Central memory CD4-positive, alpha-beta T cell (primary cell): ENCODE data around the gene PSMD11.
"Not testable (repeated sequence)": the region's sequence is repeated elsewhere in the genome, so short reads cannot be mapped to it uniquely, and the experiment has no call there.

Experiments used
- DNase-seq: peaks from one replicate; pipeline ENCODE4 v3.0.0; 2022
- total RNA-seq, 3 experiments: gene quantifications; one replicate each; lab custom pipeline; 2026; lab: John Stamatoyannopoulos, UW

The PSMD11 gene
- total RNA-seq, result 76.0 to 340 (median 90.1) reads per million in 3 experiments

DNA sequence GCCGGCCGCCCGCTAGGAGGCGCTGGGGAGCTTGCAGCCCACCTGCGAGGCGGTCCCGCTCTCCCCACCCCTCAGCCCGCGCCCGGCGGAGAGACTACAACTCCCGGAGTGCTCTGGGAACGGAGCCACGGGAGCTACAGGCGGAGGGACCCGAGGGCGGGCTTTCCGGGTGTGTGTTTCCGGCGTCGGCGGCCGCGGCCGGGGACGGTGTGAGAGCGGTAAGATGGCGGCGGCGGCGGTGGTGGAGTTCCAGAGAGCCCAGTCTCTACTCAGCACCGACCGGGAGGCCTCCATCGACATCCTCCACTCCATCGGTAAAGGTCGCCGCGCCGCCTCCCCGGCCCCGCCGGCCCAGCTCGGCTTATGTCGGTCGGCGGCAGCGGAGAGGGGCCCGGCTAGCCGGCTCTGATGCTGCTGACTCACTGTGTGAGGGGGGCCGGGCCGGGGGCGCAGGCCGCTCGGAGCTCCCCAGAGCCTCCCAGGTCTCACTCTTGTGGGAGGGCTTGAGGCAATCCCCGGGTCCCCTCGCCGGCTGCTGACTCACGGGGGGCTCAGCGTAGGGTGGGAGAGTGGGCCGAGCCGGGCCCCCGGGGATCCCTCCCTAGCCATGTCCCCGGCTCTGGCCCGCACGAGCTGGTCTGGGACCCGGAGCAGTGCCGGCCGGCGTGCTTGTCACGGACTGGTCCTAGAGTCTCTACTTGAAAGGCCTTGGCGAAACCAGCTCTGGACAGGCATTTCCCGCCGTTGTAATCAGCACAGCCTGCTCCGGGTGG lies at the start of gene PSMD11:
Gene PSMD11 (plus strand): TSS at position 210 of the 773 bp plus-strand sequence. CDS start 14 bp downstream, at position 224.
- DNase-seq, result peak; percentile 98

DNA sequence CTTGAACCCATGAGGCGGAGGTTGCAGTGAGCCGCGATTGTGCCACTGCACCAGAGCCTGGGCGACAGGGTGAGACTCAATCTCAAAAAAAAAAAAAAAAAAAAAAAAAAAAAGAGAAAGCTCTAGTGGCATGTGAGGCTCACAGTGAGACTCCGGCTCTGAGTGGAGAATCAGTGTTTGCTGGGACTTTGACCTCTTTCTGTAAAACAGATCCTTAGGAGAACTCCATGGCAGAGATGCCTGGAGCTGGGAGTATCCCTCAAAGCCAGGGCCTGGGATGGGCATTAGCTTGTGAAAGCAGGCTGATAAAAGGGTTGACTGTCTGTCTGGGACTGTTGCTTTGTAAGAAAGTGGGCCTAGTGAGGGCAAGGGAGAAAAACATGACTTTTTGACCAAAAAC lies 48.0 kb upstream of the PSMD11 start:
- no peak for DNase-seq

DNA sequence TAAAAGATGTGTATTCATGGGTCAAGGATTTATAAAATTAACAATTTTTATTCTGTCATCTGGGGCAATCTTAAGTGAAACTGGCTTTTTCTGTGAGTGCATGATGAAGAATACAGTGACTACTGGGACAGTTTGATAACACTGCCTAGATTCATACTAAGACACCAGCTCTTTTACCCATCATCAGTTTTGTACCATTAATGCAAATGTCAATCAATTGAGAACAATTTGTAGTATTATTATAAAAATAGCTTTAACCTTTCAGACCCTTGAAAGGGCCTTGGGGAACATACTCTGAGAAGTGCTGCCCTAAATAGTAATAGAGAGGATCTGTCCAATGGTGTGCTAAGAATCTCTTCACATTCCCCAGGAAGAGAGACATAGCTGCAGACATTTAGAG lies 45.4 kb upstream of the PSMD11 start:
- DNase-seq, result no peak

DNA sequence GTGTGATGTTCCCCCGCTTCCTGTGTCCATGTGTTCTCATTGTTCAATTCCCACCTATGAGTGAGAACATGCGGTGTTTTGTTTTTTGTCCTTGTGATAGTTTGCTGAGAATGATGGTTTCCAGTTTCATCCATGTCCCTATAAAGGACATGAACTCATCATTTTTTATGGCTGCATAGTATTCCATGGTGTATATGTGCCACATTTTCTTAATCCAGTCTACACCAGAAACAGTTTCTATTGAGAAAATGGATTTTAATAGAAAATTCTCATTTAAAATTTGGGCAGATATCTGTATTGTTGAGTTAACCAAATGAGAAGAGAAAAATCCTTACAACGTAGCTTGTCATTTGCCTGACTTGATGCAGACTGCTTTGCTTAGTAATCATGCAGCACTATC lies 34.2 kb upstream of the PSMD11 start:
- not testable (repeated sequence) for DNase-seq

DNA sequence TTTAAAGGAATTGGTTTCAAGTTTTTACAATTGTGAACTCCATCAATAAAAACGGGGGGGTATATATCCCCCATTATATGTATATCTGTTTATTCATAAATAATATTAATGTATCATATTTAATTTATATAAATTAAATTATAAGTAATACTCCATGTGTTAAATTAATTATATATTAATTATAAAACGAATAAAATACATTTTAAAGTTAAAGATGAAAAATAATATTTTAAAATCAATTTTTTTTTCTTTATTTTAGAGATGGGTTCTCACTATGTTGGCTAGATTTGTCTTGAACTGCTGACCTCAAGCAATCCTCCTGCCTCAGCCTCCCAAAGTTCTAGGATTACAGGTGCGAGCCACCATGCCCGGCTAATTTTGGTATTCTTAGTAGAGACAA lies 17.4 kb upstream of the PSMD11 start:
- DNase-seq, result no peak

DNA sequence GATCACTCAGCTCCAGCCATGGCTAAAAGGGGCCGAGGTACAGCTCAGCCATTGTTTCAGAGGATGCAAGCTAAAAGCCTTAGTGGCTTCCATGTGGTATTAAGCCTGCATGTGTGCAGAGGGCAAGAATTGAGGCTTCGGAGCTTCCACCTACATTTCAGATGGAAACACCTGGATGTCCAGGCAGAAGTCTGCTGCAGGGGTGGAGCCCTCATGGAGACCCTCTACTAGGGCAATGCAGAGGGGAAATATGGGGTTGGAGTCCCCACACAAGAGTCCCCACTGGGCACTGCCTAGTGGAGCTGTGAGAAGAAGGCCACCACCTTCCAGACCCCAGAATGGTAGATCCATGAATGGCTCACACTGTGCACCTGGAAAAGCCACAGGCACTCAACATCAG lies 14.7 kb upstream of the PSMD11 start:
- no peak for DNase-seq

DNA sequence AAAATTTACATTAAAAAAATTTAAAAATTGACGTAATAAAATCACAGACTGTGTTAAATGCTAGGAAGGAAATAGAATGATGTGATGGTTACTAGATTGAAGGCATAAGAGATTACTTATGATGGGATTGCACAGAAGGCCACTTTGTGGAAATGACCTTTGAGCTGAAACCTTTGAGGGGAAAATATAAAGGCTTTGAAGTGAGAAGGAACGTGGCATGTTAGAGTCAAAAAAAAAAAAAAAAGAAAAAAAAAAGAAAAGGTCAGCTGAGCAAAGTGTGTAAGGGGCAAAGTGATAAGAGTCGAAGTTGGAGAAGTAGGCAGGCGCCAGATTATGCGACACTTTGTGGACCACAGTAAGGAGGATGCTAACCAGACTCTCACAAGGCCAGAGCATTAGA lies 3.6 kb upstream of the PSMD11 start:
- DNase-seq, result no peak

DNA sequence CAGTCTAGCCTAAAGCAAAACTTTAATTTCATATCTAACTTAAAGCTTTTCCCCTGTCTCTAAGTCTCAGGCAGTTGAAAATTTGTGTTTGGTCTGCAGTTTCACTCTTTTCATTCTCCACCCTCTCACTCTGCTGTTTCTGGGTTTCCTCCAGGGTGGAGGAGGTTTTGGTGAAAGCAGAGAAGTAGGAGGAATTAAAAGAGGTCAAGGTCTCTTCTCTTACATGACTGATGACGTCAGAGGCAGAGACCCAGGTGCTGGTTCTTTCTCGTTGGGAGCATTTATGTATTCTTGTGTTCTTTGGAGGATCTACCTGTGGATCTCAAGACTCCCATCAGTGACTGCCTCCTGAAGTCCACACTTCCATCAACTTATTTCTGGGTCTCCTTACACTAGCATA lies 2.4 kb upstream of the PSMD11 start:
- DNase-seq, result no peak

DNA sequence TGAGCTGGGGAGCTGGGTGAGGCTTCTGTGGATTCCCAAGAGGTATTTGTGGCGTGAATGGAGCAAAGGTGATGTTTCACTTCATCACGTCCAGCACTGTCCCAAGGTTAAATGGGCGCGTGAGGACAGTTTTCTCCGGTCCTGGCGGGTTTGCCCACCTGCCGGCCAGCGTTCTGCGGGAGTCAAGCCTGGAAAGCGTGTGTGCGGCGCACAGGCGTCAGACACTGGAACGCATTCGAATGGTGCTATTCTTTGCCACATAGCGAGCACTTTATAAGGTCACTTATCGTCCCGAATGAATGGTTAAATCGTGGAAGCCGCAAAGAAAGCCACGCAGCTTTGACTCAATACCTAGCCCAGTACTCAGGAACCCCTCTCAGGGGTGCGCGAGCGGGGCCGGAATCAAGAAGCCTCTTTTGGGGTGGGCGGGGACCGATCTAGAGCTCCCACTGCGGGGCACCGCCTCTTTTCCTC lies 446 bp upstream of the PSMD11 start:
- no peak for DNase-seq

DNA sequence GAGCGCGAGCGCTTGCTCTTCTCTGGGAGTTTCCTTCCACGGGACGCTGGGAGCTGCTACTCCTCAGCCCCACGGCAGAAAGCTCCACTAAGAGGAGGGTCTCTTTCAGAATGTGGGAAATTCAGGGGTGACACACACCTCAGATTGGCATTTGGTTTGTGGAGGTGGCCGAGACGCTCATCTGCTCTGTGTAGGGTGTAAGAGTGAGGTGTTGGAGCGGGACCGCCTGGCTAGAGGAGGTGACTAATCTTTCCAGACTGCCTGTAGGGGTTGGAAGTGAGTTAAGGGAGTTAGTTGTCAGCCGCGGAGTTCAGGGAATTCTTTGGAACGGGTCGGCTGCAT lies 735 bp downstream of the PSMD11 start:
- DNase-seq, result no peak

DNA sequence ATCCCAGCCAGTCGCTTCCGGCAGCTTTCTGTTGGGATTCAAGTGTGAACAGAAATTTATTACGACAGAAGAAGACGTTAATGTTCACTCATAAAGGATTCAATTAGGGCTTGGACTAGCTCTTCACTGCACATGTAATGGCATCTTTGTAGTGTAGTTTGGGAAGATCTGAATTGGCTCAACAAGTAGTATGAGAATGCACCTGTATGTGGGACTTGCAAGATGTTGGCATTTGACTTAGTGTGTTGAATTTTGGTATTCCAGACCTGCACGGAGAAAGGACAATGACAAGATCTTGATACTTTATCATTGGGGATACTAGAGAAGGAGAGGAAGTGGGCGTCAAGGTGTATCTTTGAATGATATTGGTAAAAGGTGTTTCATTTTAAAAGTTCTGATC lies 1.2 kb downstream of the PSMD11 start:
- no peak for DNase-seq

DNA sequence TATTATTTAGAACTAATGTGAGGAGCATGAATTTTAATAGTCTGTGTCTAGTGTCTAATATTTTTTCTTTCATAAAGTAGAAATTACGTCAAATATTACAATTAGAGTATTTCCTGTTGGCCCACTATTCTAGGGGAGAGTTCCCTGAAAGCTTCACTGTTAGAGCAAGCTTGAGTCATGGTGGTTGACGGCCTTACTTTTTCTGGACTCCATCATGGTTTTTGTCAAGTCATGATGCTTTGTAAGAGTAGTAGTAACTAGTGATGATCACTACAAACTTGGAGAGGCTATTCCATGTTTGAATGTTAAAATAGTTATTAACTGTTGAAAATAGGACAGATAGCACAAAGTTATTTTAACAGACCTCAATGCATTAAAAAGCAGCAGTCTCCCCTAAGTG lies 1.7 kb downstream of the PSMD11 start:
- no peak for DNase-seq

DNA sequence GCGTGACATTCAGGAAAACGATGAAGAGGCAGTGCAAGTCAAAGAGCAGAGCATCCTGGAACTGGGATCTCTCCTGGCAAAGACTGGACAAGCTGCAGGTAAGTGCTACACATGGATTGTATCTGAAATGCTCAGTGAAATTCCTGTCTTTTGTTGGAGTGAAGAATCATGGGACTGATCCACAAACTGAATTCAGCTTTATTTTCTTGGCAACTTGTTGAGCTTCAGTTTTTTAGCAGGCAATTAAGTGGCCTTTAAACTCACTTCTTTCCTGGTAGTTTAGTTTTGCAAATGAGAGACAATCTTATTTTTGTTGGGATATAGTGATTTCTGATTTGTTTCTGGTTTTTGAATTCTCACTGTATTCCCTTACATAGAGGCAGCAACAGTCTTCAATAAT lies 2.6 kb downstream of the PSMD11 start:
- DNase-seq, result no peak

DNA sequence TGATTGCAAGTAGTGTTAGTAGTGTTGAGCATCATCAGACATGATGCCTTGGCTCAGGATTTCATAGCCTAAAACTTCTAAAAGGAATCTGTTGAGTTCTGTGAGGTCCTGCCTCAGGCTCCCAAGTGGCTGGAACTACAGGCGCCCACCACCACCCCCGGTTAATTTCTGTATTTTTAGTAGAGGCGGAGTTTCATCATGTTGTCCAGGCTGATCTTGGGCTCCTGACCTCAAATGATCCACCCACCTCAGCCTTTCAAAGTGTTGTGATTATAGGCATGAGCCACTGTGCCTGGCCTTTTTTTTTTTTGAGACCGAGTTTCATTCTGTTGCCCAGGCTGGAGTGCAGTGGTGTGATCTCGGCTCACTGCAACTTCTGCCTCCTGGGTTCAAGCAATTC lies 5.7 kb downstream of the PSMD11 start:
- no peak for DNase-seq

DNA sequence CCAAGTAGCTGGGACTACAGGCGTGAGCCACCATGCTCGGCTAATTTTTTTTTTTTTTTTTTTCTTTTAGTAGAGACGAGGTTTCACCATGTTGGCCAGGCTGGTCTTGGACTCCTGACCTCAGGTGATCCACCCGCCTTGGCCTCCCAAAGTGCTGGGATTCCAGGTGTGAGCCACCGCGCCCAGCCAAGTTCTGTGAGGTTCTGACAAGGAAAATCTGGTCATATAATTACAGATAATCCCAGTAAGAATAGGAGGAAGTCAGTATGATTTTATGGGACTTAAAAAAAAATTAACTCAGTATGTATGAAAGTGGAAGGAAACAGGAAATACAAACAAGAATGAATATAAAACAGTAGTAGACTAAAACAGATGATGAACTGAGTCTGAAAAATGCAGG lies 6.1 kb downstream of the PSMD11 start:
- DNase-seq, result not testable (repeated sequence)

DNA sequence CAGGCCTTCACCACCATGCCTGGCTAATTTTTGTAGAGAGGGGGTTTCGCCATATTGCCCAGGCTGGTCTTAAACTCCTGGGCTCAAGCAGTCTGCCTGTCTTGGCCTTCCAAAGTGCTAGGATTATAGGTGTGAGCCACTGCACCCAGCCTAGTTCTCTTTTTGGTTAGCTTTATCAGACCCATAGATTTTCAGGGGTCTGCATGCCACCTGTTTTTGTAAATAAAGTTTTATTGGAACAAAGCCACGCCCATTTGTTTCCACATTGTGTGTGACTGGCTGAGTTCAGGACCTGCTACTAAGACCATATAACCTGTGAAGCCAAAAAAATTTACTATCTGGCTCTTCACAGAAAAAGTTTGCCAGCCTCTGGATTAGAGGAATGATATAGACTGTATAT lies 7.6 kb downstream of the PSMD11 start:
- DNase-seq, result no peak

DNA sequence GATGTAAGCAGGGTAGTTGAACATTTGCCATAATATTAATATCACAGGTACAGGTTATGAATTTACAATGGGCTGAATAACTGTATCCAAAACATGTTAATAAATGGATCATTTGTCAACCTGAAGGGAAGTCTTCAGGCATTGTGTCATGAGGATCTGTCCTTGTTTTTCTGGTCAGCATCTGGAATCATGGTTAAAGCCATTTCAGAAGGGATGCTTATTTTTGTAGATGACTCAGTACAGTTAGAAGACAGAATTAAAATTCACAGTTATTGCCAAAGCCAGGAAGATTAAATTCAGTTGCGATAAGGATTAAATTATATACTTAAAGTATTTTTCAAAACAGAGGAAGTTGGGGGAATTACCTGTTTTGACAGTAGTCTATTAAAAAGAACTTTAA lies 8.0 kb downstream of the PSMD11 start:
- no peak for DNase-seq

DNA sequence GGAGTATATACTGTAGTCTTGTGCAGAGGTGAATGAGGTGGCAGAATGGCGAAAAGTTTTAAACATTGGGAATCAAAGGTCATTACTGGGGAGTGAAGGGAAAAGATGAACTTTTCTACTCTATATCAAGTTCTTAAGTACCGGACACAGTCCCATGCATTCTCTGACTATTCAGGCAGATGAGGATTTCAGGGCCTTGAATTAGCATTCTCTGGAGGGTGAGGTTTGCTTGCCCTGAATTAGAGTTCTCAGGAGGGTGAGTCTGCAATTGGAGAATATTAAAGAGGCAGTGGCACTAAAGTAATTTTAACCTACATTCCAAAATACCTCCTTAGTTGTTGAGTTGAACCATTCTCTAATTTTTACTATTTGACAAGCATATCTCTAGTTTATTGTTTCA lies 9.1 kb downstream of the PSMD11 start:
- no peak for DNase-seq

DNA sequence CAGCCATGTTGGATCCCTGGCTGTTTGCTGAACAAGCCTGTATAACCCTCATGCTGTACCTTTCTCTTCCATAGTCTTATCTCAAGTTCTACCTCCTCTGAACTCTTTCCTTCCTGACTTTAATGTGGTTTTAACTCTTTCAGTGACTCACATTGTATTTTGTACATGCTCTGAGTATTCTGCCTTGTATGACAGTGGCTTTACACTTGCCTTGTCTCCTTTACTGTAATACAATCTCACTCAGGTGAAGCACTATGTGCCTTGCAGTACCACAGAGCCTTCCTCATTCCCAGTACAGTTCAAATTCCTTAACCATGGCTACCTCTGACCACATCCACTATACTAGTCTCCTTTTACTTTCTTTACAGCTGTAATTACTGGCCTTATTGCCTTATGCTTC lies 14.1 kb downstream of the PSMD11 start:
- no peak for DNase-seq

DNA sequence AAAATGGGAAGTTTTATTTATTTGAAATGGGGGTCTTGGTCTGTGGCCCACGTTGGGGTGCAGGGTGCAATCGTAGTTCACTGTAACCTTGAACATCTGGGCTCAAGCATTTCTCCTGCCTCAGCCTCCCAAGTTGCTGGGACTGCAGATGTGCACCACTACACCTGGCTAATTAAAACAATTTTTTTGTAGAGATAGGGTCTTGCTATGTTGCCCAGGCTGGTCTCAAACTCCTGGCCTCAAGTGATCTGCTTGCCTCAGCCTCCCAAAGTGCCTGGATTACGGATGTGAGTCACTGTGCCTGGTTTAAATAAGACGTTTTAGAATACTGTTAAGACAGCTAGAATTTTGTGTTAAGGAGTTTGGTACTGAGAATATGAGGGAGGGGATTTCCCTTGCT lies 15.7 kb downstream of the PSMD11 start:
- no peak for DNase-seq

DNA sequence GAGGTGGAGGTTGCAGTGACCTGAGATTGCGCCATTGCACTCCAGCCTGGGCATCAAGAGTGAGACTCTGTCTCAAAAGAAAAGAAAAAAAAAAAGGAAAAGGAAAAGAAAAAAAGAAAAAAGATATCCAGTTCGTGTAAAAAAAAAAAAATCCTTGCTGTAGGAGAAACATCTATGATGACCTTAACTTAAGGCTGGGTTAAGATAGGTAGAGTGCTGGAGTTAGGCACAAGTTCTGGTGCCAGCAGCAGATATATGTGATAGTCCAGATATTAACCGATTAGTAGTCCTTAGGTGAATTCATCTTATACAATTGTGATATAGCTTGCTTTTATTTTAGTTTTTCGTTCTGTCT lies 17.2 kb downstream of the PSMD11 start:
- no peak for DNase-seq

DNA sequence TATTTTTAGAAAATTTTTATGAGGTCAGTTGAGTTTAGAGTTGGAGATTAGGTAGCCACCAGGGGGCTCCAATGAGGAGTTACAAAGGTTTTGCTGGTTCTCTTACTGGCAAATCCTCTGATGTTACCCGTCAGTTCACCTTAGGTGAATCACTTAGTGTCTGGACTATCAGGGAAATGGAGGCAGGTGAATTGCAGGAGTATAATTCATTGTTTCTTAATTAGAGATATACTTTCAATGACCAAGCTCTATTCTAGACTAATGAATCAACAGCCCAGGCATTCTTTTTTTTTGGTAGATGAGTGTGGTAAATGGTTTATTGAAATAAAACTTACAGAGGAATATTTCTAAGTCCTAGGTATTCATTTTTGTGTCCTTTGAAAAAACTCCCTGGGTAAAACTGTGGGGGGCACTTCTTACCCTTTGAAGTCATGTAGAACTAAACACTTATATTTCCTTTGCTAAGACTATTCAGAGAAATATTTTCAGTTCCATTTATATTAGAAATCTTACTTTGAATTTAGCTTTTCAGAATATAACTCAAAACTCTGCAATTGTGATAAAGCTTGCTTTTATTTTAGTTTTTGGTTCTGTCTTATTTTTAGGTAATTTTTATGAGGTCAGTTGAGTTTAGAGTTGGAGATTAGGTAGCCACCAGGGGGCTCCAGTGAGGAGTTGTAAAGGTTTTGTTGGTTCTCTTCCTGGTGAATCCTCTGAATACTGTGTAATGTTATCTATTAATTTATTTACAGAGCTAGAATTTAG lies 17.7 kb downstream of the PSMD11 start:
- DNase-seq, result peak; percentile 56

DNA sequence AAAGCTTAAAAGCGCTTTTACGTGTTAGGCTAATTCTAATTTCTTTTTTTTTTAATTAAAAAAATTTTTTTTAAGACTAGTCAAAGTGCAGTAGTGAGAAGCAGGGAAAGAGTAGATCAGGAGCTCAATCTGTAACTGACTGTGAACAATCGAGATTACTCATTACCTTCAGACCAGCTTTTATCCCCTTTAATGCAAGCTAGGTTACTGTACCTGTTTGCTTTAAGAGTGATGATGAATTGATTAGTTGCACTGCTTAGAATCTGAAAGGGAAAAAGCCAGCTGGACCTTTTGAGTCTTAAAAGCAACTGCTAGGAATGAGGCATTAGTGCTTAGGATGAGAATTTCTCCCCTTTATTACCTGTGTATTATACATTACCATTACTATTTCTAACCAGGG lies 19.0 kb downstream of the PSMD11 start:
- DNase-seq, result no peak

DNA sequence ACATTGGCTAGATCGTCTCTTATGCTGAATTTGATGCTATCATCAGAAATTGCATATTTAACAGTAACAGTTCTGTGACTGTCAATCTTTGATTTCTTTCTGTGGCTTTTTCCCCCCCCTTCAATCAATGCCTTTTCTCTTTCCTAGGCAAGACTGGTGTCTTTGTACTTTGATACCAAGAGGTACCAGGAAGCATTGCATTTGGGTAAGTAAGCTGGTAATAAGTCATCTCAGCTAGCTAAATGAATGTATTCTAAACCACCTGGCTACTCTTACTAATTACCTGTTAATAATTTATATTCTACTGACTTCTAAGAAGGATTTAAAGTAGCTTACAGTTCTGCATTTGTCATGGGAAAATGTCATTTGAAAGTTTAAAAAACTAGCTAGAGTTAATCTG lies 20.1 kb downstream of the PSMD11 start:
- DNase-seq, result no peak

DNA sequence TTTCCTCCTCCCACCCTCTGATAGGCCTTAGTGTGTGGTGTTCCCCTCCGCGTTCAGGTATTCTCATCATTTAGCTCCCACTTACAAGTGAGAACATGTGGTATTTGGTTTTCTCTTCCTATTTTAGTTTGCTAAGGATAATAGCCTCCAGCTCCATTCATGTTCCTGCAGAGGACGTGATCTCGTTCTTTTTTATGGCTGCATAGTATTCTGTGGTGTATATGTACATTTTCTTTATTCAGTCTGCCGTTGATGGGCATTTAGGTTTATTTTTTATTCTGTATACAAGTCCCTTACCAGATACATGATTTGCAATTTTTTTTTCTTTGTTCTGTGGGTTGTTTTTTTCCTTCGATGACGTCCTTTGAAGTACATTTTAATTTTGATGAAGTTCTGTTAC lies 23.6 kb downstream of the PSMD11 start:
- no peak for DNase-seq
